GM18505 (cell line): ENCODE results near the gene RSAD1.

Source experiments
- ATAC-seq: cut with Tn5 transposase; IDR thresholded peaks from one replicate; pipeline ENCODE4 v1.9.1; 2021; ENCODE audit not compliant: unreplicated experiment
- POLR2A ChIP-seq: IDR thresholded peaks from 4 replicates; pipeline ENCODE4 v1.6.1; 2011; ENCODE audit warnings: borderline replicate concordance; ENCODE audit not compliant: insufficient read depth, insufficient read length; ENCODE audit errors: extremely low read depth

The RSAD1 gene

DNA sequence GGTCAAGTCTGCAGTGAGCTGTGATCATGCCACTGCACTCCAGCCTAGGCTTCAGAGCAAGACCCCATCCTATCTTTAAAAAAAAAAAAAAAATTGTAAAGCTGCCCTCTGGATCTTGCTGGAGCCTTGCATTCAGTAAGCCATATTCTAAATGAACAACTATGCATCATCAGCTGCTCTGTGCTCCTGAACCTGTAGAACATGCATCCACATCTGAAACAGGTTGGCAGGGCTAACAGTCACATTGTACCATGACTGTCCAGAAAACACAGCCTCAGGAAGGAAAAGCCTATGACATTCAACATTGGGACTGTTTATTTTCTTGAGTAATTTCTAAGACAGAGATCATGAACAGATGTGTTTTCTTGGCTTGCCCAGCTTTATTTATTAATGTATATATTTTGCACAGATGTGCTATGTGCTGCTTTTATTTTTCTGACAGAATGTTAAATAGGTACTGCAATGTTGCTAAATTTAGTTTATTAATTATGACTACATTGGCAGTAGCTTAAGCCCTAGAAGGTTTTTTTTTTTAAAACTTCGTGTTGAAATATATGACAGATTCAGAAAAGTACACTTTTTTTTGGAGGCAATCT, 32.8 kb upstream of the RSAD1 start:
- no peak for ATAC-seq

DNA sequence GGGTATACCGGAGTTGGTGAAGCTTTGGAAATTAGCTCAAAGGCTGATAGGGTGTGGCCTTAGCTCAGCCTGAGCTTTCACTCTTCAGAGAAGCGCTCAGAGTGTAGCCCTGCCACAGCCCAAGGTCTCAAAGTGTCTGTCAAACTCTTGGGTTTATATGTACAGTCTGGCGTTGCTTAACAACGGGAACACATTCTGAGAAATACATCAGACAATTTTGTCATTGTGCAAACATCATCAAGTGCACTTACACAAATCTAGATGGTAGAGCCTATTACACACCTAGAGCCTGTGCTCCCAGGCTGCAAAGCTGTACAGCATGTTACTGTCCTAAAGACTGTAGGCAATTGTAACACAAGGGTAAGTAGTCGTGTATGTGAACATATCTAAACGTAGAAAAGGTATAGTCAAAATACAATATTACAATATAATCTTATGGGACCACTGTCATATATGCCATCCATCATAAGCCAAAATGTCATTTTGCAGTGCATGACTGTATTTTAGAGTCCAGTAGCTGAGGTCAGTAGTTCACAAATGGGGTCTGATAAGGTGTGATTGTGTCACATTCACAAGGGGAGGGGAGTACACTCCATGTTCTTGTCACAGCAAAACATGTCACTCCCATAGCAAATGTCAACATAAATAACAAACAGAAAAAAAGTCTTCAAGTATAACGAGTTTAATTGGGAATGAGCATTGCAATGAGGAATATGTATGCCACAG, 30.6 kb upstream of the RSAD1 start:
- ATAC-seq = no peak

More for the DNA sequence above, 32.8 kb upstream of the RSAD1 start:
- TF ChIP-seq POLR2A = no peak

DNA sequence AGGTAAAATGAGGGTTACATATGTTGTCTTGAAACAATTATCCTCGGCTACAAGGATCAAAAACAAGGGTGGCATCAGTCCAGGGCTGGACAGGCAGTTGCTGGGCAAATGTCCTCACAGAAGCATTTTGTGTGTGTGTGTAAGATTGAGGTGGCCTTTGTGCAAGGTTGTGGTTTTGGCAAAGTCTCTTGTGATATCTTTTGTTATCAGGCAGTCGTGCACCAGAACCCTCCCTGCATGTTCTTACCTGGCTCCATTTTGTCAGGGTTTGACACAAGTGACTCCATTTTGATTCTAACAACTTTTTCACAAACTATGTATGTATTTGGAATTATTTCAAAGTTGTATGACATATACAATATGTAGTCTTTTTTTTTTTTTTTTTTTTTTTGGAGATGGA, 30.0 kb upstream of the RSAD1 start:
- TF ChIP-seq POLR2A = no peak
- ATAC-seq = no peak

More for the DNA sequence above, 30.6 kb upstream of the RSAD1 start:
- no peak for TF ChIP-seq POLR2A

- TF ChIP-seq POLR2A = no peak
- ATAC-seq = peak; percentile 29
Measured at GRCh38 chr17:50451943-50452629, 26.6 kb upstream of the RSAD1 start.

DNA sequence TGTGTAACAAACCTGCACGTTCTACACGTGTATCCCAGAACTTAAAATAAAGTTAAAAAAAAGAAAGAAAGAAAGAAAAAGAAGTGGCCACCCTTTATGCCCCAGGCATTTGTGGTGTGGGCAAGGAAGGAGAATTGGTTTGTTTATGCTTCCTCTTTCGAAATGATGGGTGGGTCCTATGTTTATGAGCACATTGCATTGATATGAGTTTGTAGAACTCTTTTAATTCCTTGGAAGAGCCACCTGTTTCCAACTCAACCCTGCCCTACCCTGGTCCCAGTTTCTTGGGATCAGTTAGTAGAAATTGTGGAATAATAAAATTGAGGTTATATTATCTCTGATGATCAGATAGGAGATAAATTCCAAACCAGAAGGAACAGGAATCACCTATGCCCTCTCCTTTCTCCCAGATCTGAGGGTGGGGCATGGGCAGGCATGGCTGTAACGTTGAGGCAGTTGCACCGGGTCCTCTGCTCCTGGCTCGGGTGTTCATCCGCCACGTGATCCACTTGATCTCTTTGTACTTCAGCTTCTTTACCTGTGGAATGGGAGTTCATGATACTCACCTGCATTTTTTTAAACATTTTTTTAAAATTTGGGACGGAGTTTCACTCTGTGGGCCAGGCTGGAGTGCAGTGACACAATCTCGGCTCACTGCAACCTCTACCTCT, 25.9 kb upstream of the RSAD1 start:
- no peak for TF ChIP-seq POLR2A

GRCh38 chr17:50453901-50454300, 24.8 kb upstream of the RSAD1 start:
- no peak for TF ChIP-seq POLR2A
- no peak for ATAC-seq

More for the DNA sequence above, 25.9 kb upstream of the RSAD1 start:
- peak; percentile 66 for ATAC-seq

- no peak for ATAC-seq
- no peak for TF ChIP-seq POLR2A
Measured at GRCh38 chr17:50457621-50458020, 21.0 kb upstream of the RSAD1 start.

DNA sequence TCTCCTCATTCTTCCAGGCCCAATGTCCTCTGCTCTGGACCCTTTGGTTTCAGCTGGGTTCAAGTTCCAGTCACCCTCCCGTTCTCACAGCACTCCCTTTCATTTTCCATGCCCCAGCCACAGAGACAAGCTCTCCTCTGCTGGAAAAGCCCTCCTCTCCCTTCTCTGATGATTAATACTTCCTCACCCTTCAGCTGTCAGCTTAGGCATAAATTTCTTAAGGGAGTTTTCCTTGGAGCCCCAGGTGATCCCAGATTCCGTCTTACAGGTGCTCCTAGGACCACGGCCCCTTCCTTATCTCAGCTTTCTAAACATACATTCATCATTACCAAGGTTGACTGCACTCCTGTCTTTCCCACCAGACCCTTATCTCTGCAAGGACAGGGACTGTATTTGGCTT, 20.4 kb upstream of the RSAD1 start:
- no peak for ATAC-seq

DNA sequence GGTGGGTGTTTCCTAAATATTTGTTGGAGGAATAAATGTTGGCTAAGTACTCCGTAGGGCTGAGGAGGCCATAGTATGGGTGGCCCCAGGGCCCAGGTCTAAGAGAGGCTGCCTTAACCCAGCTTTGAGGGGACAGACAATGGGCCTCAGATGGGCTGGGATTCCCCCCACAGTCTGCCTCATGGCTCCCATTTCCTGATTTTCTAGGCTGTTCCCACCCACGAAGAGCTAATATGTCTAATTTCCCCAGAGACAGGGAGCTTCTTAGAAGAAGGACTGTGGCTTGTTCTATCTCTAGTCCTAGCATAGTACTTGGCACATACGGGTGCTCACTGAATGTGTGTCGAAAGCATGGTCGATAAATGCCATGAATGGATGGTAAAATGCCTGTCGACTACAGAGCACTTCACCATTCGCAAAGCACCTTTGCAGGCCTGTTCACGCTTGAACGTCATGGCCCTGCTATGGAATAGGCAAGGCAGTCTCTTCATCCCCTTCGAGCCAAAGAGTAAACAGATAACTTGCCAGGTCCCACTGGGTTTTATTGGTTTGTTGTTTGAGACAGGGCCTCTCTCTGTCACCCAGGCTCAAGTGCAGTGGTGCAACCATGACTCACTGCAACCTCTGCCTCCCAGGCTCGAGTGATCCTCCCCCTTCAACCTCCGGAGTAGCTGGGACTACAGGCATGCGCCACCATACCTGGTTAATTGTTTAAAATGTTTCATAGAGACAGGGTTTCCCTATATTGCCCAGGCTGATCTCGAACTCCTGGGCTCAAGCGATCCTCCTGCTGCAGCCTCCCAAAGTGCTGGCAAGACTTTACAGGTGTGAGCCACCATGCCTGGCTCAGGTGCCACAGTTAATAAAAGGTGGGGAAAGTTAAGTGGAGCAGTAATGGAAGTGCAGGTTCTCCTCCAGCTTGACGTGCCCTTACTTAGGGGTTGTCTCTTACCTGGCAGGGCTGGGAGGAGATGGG, 19.7 kb upstream of the RSAD1 start:
- no peak for ATAC-seq
- TF ChIP-seq POLR2A = no peak

More for the DNA sequence above, 20.4 kb upstream of the RSAD1 start:
- no peak for TF ChIP-seq POLR2A

DNA sequence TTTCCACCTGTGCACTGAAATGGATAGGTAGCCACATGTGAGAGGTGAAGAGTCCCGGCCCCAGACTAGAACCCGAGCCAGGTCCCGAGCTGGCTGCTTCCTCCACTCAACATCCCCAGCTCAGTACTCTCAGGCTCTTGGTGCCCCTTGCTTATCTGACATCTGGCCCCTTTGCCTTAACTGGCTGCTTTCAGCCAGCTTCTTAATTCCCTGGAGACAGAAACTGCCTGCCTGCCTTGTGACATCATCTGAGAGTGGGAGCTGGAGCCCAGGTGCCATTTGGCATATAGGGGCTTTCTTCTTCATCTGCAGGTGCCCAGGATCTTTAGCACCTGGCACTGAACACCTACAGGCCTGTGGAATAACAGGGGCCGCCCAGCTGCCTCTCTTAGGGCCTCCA, 18.9 kb upstream of the RSAD1 start:
- no peak for ATAC-seq
- TF ChIP-seq POLR2A = no peak

- no peak for ATAC-seq
- TF ChIP-seq POLR2A = no peak
Measured at GRCh38 chr17:50460831-50461526, 17.7 kb upstream of the RSAD1 start.
